LNCaP clone FGC (cell line): ENCODE results near the gene CDK5RAP2.
"Not testable (repeated sequence)": the region's sequence is repeated elsewhere in the genome, so short reads cannot be mapped to it uniquely, and the experiment has no call there.

Experiments
- DNase-seq: peaks from one replicate; pipeline ENCODE4 v3.0.0-alpha.2; 2011; ENCODE audit warnings: low read depth
- H3K4me3 ChIP-seq: 2 replicates; pipeline ENCODE4 v1.5.1; 2011; ENCODE audit warnings: mild to moderate bottlenecking, low read depth, low read length, control low read depth
- CTCF ChIP-seq: IDR thresholded peaks from 2 replicates; pipeline ENCODE4 v1.5.1; 2012; ENCODE audit warnings: mild to moderate bottlenecking; ENCODE audit not compliant: control insufficient read depth, insufficient read depth; ENCODE audit errors: extremely low read depth

CDK5RAP2 gene

GRCh38 chr9:120536949-120537640 lies 42.9 kb downstream of the CDK5RAP2 start:
- DNase-seq, result no peak
- no peak for TF ChIP-seq CTCF
- H3K4me3 ChIP-seq, result no peak overlapping the region

GRCh38 chr9:120536094-120536493 lies 43.9 kb downstream of the CDK5RAP2 start:
- DNase-seq, result no peak
- no peak overlapping the region for H3K4me3 ChIP-seq
- TF ChIP-seq CTCF, result no peak

GRCh38 chr9:120534266-120534665 lies 45.7 kb downstream of the CDK5RAP2 start:
- TF ChIP-seq CTCF, result no peak
- no peak for DNase-seq
- H3K4me3 ChIP-seq, result no peak overlapping the region

GRCh38 chr9:120532891-120533290 lies 47.1 kb downstream of the CDK5RAP2 start:
- TF ChIP-seq CTCF, result no peak

GRCh38 chr9:120532475-120532874 lies 47.5 kb downstream of the CDK5RAP2 start:
- no peak for DNase-seq
- no peak overlapping the region for H3K4me3 ChIP-seq
- no peak for TF ChIP-seq CTCF

More at GRCh38 chr9:120532891-120533290, 47.1 kb downstream of the CDK5RAP2 start:
- no peak overlapping the region for H3K4me3 ChIP-seq
- no peak for DNase-seq

- peak; percentile 8 for DNase-seq
- TF ChIP-seq CTCF, result peak; percentile 66
- no peak overlapping the region for H3K4me3 ChIP-seq
These were observed 48.2 kb downstream of the CDK5RAP2 start for GRCh38 chr9:120531683-120532300.

GRCh38 chr9:120530220-120530832 lies 49.6 kb downstream of the CDK5RAP2 start:
- H3K4me3 ChIP-seq, DNase-seq: not testable (repeated sequence)
